Measurements from ENCODE around the gene KCNK17. TPM values are rescaled to one million over a fixed set of nuclear protein-coding genes. Genes with fewer than 3 reads are reported as not detected.

The KCNK17 gene
- total and polyA plus RNA-seq, 4 donors: 2.6 to 6.0 (median 3.4) TPM

DNA sequence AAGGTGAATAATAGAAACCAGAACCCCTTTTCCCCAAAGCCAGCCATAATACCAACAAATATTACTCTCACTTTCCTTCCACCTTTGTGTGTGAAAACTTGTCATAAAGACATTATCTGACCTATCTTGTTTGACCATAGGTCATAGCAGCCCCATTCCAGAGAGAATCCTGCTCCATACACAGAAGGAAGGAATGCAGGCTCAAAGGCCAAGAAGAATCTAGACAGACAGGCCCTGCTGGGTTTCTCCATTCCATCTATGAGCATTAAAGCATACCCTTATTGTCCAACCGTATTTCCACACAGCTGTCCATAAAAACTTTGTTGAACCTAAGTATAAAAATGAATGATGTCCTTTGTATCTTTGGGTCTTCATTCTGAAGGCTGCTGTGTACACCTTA, 44.3 kb downstream of the KCNK17 start:
- Histone ChIP-seq H3K27ac (ENCODE audit: low read depth in 1 of 2, low read length in 1 of 2) (no peak overlapping the region), H3K27me3 (ENCODE audit: control insufficient read depth in 3 of 3, insufficient read depth in 3 of 3, low read length in 2 of 3) (no peaks in the 10 kb centered on the region), H3K4me3 (no peak overlapping the region), H3K36me3 (ENCODE audit: control insufficient read depth in 4 of 4, insufficient read depth in 4 of 4, low read length in 4 of 4) (no peaks in the 10 kb centered on the region), H3K9ac (ENCODE audit: insufficient read depth in 1 of 2, low read length in 2 of 2) (no peak overlapping the region), H3K4me1 (ENCODE audit: control insufficient read depth in 5 of 5, insufficient read depth in 5 of 5, low read length in 5 of 5) (no peaks in the 10 kb centered on the region), H3K9me3 (ENCODE audit: control insufficient read depth in 4 of 4, insufficient read depth in 3 of 4, low read length in 3 of 4) (no peaks in the 10 kb centered on the region)
- no peak for DNase-seq
- 85 to 97% methylated on average over 1 of the region's 1 CpG for WGBS, 2 donors
- TF ChIP-seq, protein P1, sequence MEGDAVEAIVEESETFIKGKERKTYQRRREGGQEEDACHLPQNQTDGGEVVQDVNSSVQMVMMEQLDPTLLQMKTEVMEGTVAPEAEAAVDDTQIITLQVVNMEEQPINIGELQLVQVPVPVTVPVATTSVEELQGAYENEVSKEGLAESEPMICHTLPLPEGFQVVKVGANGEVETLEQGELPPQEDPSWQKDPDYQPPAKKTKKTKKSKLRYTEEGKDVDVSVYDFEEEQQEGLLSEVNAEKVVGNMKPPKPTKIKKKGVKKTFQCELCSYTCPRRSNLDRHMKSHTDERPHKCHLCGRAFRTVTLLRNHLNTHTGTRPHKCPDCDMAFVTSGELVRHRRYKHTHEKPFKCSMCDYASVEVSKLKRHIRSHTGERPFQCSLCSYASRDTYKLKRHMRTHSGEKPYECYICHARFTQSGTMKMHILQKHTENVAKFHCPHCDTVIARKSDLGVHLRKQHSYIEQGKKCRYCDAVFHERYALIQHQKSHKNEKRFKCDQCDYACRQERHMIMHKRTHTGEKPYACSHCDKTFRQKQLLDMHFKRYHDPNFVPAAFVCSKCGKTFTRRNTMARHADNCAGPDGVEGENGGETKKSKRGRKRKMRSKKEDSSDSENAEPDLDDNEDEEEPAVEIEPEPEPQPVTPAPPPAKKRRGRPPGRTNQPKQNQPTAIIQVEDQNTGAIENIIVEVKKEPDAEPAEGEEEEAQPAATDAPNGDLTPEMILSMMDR (IDR thresholded peaks at IDR 0.05; ENCODE audit: control extremely low read depth, extremely low read depth): no peak
- ATAC-seq (ENCODE audit: insufficient read depth, low FRiP score): no peak

DNA sequence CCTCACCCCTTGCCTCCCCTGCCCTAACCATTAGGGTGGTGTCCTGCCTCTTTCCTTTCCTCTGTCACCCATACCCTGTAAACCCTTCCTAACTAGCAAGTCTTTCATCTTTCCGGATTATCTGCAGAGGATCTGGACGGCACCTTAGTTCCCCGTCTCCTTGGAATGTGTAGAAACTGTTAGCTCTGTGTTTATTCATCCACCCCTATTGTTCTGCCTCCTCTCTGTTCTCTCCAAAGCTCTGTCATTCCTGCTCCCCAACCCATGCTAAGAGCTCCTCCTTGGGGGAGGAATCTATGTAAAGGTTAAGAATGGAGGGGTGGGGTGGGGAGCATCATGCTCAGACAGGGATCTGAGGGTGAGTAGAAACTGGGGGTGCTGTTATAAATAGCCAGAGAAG, 45.5 kb downstream of the KCNK17 start:
- Histone ChIP-seq H3K4me1 (ENCODE audit: control insufficient read depth in 5 of 5, insufficient read depth in 5 of 5, low read length in 5 of 5) (peaks cover 0 to 1% (median 0%) of the 10 kb centered on the region in 5 donors), H3K9me3 (ENCODE audit: control insufficient read depth in 4 of 4, insufficient read depth in 3 of 4, low read length in 3 of 4) (no peaks in the 10 kb centered on the region), H3K36me3 (ENCODE audit: control insufficient read depth in 4 of 4, insufficient read depth in 4 of 4, low read length in 4 of 4) (no peaks in the 10 kb centered on the region), H3K27ac (ENCODE audit: low read depth in 1 of 2, low read length in 1 of 2) (no peak overlapping the region), H3K9ac (ENCODE audit: insufficient read depth in 1 of 2, low read length in 2 of 2) (no peak overlapping the region), H3K4me3 (no peak overlapping the region), H3K27me3 (ENCODE audit: control insufficient read depth in 3 of 3, insufficient read depth in 3 of 3, low read length in 2 of 3) (no peaks in the 10 kb centered on the region)
- TF ChIP-seq, protein P1 (IDR thresholded peaks at IDR 0.05; ENCODE audit: control extremely low read depth, extremely low read depth): no peak
- DNase-seq (no peak), ATAC-seq (ENCODE audit: insufficient read depth, low FRiP score) (no peak)
- WGBS, 2 donors: 72 to 81% methylated on average over 3 of the region's 3 CpGs

DNA sequence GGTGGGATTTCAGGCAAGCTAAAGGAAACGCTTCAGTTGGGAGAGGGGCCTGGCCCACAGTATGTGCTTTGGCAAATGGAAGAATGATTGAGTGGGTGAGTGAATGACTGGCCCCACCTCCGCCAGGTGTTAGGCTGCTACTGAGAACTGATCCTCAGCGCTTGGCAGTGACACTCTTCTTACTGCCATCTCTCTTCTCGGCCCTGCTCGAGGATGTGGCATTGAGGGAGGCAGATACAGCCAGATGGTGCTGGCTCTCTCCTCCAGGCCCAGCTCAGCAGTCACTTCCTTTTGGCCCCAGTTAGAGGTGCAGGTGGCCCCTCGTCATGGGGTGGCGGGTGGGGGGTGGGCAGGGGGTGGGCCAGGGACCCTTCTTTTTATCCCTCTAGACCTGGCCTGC, 46.0 kb downstream of the KCNK17 start:
- H3K9ac ChIP-seq (ENCODE audit: insufficient read depth in 1 of 2, low read length in 2 of 2): no peak overlapping the region
- TF ChIP-seq, protein P1 (IDR thresholded peaks at IDR 0.05; ENCODE audit: control extremely low read depth, extremely low read depth): no peak
- no peaks in the 10 kb centered on the region for H3K27me3 ChIP-seq (ENCODE audit: control insufficient read depth in 3 of 3, insufficient read depth in 3 of 3, low read length in 2 of 3)
- 74 to 75% methylated on average over 7 of the region's 7 CpGs for WGBS, 2 donors
- peaks cover 0 to 5% (median 0%) of the 10 kb centered on the region in 5 donors for H3K4me1 ChIP-seq (ENCODE audit: control insufficient read depth in 5 of 5, insufficient read depth in 5 of 5, low read length in 5 of 5)
- H3K4me3 ChIP-seq: no peak overlapping the region
- H3K27ac ChIP-seq (ENCODE audit: low read depth in 1 of 2, low read length in 1 of 2): no peak overlapping the region
- H3K36me3 ChIP-seq (ENCODE audit: control insufficient read depth in 4 of 4, insufficient read depth in 4 of 4, low read length in 4 of 4): no peaks in the 10 kb centered on the region
- H3K9me3 ChIP-seq (ENCODE audit: control insufficient read depth in 4 of 4, insufficient read depth in 3 of 4, low read length in 3 of 4): no peaks in the 10 kb centered on the region
- DNase-seq: no peak
- ATAC-seq (ENCODE audit: insufficient read depth, low FRiP score): no peak

DNA sequence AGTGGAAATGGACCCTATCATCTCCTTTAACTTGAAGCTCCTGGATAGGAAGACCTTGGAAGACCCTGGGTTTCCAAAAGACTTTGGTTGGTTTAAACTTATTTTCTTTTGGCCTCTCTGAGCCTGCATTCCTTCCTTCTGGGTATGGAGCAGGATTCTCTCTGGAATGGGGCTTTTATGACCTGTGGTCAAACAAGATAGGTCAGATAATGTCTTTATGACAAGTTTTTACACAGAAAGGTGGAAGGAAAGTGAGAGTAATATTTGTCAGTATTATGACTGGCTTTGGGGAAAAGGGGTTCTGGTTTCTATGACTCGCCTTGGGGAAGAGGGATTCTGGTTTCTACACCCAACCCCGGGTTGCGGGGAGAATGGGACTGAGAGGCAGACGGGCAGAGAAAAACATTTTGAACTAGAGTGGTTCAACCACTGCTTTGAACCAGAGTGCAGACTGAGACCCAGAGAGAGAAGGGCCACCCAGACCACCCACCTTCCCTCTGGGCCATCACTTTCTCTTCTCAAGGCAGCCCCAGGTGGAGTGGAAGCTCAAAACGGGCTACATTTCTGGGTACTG, 47.4 kb downstream of the KCNK17 start:
- Histone ChIP-seq H3K36me3 (ENCODE audit: control insufficient read depth in 4 of 4, insufficient read depth in 4 of 4, low read length in 4 of 4) (no peaks in the 10 kb centered on the region), H3K27ac (ENCODE audit: low read depth in 1 of 2, low read length in 1 of 2) (no peak overlapping the region), H3K4me3 (no peak overlapping the region), H3K4me1 (ENCODE audit: control insufficient read depth in 5 of 5, insufficient read depth in 5 of 5, low read length in 5 of 5) (peaks cover 0 to 5% (median 0%) of the 10 kb centered on the region in 5 donors), H3K27me3 (ENCODE audit: control insufficient read depth in 3 of 3, insufficient read depth in 3 of 3, low read length in 2 of 3) (no peaks in the 10 kb centered on the region), H3K9me3 (ENCODE audit: control insufficient read depth in 4 of 4, insufficient read depth in 3 of 4, low read length in 3 of 4) (no peaks in the 10 kb centered on the region), H3K9ac (ENCODE audit: insufficient read depth in 1 of 2, low read length in 2 of 2) (no peak overlapping the region)
- TF ChIP-seq, protein P1 (IDR thresholded peaks at IDR 0.05; ENCODE audit: control extremely low read depth, extremely low read depth): no peak
- 86 to 88% methylated on average over 5 of the region's 5 CpGs for WGBS, 2 donors
- DNase-seq: no peak
- ATAC-seq (ENCODE audit: insufficient read depth, low FRiP score): no peak

All from lung (tissue), 12 donors.